NT2/D1 (cell line): ENCODE measurements around the gene KCTD3.

Experiments used
- DNase-seq: peaks from one replicate; pipeline ENCODE4 v3.0.0-alpha.2; 2011; ENCODE audit warnings: low read depth, low spot score
- H3K27me3 ChIP-seq: 2 replicates; pipeline ENCODE4 v1.6.0; 2011; ENCODE audit warnings: mild to moderate bottlenecking; ENCODE audit not compliant: insufficient read length, insufficient read depth
- H3K36me3 ChIP-seq: 2 replicates; pipeline ENCODE4 v1.6.1; 2011; ENCODE audit warnings: mild to moderate bottlenecking, low read length, mixed read lengths; ENCODE audit not compliant: insufficient read depth, insufficient read length
- H3K4me1 ChIP-seq: 2 replicates; pipeline ENCODE4 v1.5.1; 2011; ENCODE audit not compliant: insufficient read depth, insufficient read length
- H3K4me3 ChIP-seq: 2 replicates; pipeline ENCODE4 v1.5.1; 2011; ENCODE audit warnings: low read depth; ENCODE audit not compliant: insufficient read length
- H3K9ac ChIP-seq: 2 replicates; pipeline ENCODE4 v1.6.0; 2011; ENCODE audit warnings: low read depth; ENCODE audit not compliant: insufficient read length
- H3K9me3 ChIP-seq: 2 replicates; pipeline ENCODE4 v1.5.1; 2011; ENCODE audit warnings: mild to moderate bottlenecking, low read length; ENCODE audit not compliant: insufficient read depth
- SUZ12 ChIP-seq: IDR thresholded peaks from 2 replicates; pipeline ENCODE4 v1.6.1; 2011; ENCODE audit not compliant: insufficient read length, insufficient read depth; ENCODE audit errors: extremely low read depth
- YY1 ChIP-seq: IDR thresholded peaks from 2 replicates; pipeline ENCODE4 v1.6.1; 2011; ENCODE audit not compliant: insufficient read length, insufficient read depth
- ZNF274 ChIP-seq: IDR thresholded peaks from 2 replicates; pipeline ENCODE4 v1.6.1; 2011; ENCODE audit warnings: mild to moderate bottlenecking, low read depth, low read length

Gene KCTD3

GRCh38 chr1:215635827-215636226, 68.7 kb downstream of the KCTD3 start:
- Histone ChIP-seq H3K27me3 (no peaks in the 10 kb centered on the region), H3K4me3 (no peak overlapping the region), H3K36me3 (no peaks in the 10 kb centered on the region), H3K4me1 (no peaks in the 10 kb centered on the region), H3K9ac (no peak overlapping the region), H3K9me3 (no peaks in the 10 kb centered on the region)
- no peak for TF ChIP-seq YY1
- TF ChIP-seq SUZ12: no peak
- TF ChIP-seq ZNF274: no peak
- no peak for DNase-seq

DNA sequence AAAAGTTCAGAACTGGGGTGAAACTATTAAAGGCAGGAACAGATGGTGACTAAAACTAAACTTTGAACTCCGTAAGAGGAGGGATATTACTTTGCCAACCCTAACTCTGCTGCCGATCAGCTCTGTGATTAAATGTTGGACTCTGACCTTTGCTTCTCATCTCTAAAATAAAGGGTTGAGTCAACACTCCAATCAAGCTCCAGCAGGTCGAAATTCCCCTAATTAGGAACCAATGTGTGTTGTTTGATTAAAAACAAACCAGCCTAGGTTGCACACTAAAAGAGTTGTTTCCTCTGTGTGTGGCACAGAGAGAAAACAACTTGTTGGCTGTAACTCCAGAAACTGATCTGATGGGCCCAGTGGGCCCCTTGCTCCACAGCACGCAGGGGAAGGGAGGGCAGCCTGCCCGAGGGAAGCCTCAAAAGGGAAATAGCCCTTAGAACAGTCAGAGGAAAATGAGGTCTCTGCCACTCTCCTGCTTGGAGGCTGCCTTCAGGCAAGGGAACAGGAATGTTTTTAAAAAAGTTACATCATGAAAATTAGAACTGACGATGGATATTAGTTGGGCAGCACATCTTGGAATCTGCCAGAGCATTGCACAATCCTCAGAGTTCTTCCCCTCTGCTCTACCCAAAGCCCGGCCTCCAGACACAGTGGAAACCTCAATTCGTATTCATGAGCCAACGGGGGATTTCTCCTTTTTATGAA, 69.3 kb downstream of the KCTD3 start:
- no peaks in the 10 kb centered on the region for H3K27me3 ChIP-seq
- no peaks in the 10 kb centered on the region for H3K4me1 ChIP-seq
- DNase-seq: no peak
- H3K36me3 ChIP-seq: no peaks in the 10 kb centered on the region
- no peak overlapping the region for H3K9ac ChIP-seq
- no peaks in the 10 kb centered on the region for H3K9me3 ChIP-seq
- no peak for TF ChIP-seq YY1
- no peak for TF ChIP-seq ZNF274
- no peak for TF ChIP-seq SUZ12
- no peak overlapping the region for H3K4me3 ChIP-seq

DNA sequence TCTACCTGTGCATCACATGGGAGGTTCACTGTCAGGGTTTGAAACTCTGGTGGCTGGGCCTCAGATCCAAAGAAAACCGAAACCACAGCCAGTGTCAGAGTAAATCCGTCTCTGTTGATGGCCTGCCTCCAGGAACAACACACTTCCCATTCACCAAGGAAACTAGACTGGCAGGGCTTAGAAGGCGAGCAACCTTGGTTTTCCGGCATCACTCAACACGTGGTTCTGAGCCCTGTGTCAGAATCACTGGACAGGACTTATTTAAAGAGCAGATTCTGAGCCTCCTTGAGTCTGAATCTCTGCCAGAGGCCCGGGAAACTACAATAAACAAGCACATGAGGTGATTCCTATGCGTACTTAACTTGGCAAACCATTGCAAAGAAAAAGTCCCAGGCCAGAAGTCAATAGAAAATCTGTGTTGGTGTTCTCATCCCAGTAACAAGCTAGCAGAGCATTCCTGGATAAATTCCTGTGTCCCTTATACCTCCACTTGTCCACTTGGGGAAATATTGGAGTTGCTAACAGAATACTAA, 70.0 kb downstream of the KCTD3 start:
- DNase-seq: no peak
- no peaks in the 10 kb centered on the region for H3K9me3 ChIP-seq
- no peak overlapping the region for H3K9ac ChIP-seq
- H3K27me3 ChIP-seq: no peaks in the 10 kb centered on the region
- TF ChIP-seq YY1 (no peak), ZNF274 (no peak)
- no peak overlapping the region for H3K4me3 ChIP-seq
- H3K36me3 ChIP-seq: no peaks in the 10 kb centered on the region
- no peaks in the 10 kb centered on the region for H3K4me1 ChIP-seq

- Histone ChIP-seq H3K9me3 (no peaks in the 10 kb centered on the region), H3K36me3 (no peaks in the 10 kb centered on the region), H3K4me1 (no peaks in the 10 kb centered on the region), H3K27me3 (no peaks in the 10 kb centered on the region), H3K9ac (no peak overlapping the region), H3K4me3 (no peak overlapping the region)
- no peak for DNase-seq
- TF ChIP-seq YY1 (no peak), ZNF274 (no peak), SUZ12 (no peak)
These were observed 73.5 kb downstream of the KCTD3 start for GRCh38 chr1:215640429-215641148.

DNA sequence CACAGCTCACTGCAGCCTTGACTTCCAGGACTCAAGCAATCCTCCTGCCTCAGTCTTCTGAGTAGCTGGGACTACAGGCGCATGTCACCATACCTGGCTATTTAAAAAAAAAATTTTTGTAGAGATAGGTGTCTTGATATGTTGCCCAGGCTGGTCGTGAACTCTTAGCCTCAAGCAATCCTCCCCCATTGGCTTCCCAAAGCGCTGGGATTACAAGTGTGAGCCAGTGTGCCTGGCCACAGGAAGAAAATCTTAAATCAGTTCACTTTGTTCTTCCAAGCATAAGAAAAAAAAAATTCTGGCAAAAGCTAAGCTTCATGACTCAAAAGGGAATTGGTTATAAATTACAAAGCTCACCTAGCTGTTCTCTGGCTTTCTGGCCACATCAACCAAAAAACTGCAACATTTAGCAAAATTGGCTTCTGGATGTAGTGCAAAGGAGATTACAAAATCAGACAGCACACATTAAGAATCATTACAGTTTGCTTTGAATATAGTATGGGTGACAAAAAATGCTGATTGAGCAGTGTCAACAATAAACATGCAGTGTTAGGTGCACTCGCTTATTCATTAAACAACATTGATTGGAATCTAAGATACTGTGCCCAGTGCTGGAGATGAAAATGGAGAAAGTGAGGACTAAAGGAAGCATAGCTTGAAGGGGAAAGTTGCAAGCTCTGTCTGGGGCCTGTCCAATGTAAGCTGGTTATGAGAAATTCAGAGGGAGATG, 76.7 kb downstream of the KCTD3 start:
- no peaks in the 10 kb centered on the region for H3K27me3 ChIP-seq
- H3K4me1 ChIP-seq: no peaks in the 10 kb centered on the region
- TF ChIP-seq YY1: no peak
- no peak for TF ChIP-seq SUZ12
- no peak for TF ChIP-seq ZNF274
- H3K9ac ChIP-seq: no peak overlapping the region
- H3K36me3 ChIP-seq: no peaks in the 10 kb centered on the region
- no peaks in the 10 kb centered on the region for H3K9me3 ChIP-seq
- no peak for DNase-seq
- H3K4me3 ChIP-seq: no peak overlapping the region

- TF ChIP-seq ZNF274 (no peak), SUZ12 (no peak), YY1 (no peak)
- no peaks in the 10 kb centered on the region for H3K4me1 ChIP-seq
- H3K36me3 ChIP-seq: no peaks in the 10 kb centered on the region
- no peaks in the 10 kb centered on the region for H3K9me3 ChIP-seq
- no peak for DNase-seq
- no peaks in the 10 kb centered on the region for H3K27me3 ChIP-seq
- H3K4me3 ChIP-seq: no peak overlapping the region
- H3K9ac ChIP-seq: no peak overlapping the region
These were observed 78.1 kb downstream of the KCTD3 start for GRCh38 chr1:215645182-215645581.

- TF ChIP-seq YY1 (no peak), ZNF274 (no peak), SUZ12 (no peak)
- DNase-seq: no peak
- H3K4me3 ChIP-seq: no peak overlapping the region
These were observed 78.8 kb downstream of the KCTD3 start for GRCh38 chr1:215645861-215646260.

More at GRCh38 chr1:215645861-215646260, 78.8 kb downstream of the KCTD3 start:
- no peaks in the 10 kb centered on the region for H3K36me3 ChIP-seq
- no peaks in the 10 kb centered on the region for H3K27me3 ChIP-seq
- H3K4me1 ChIP-seq: no peaks in the 10 kb centered on the region
- no peak overlapping the region for H3K9ac ChIP-seq
- H3K9me3 ChIP-seq: no peaks in the 10 kb centered on the region
